Embryonic facial prominence (tissue), 1 donor: Measurements from ENCODE around the gene PARVG.
A peak's percentile ranks its signal among the peaks of the same experiment; 100 is the strongest.

Experiments
- DNase-seq: peaks from one replicate; pipeline ENCODE4 v3.0.0-alpha.2; 2016; ENCODE audit errors: extremely low spot score

The PARVG gene

GRCh38 chr22:44180706-44181032 is at the start of gene PARVG:
Gene PARVG (plus strand): TSS chr22:44180925. CDS start chr22:44183330, 2,405 bp downstream.
- DNase-seq, result no peak

GRCh38 chr22:44131412-44131811 is 49.3 kb upstream of the PARVG start:
- no peak for DNase-seq

GRCh38 chr22:44131989-44132685 is 48.6 kb upstream of the PARVG start:
- DNase-seq, result no peak

- no peak for DNase-seq
Measured at GRCh38 chr22:44132724-44133123, 48.0 kb upstream of the PARVG start.

- no peak for DNase-seq
Measured at GRCh38 chr22:44133161-44133560, 47.6 kb upstream of the PARVG start.

- no peak for DNase-seq
Measured at GRCh38 chr22:44133901-44134571, 46.7 kb upstream of the PARVG start.

GRCh38 chr22:44136112-44136511 is 44.6 kb upstream of the PARVG start:
- DNase-seq, result no peak

GRCh38 chr22:44136786-44137185 is 43.9 kb upstream of the PARVG start:
- DNase-seq, result no peak

GRCh38 chr22:44137415-44137814 is 43.3 kb upstream of the PARVG start:
- DNase-seq, result no peak

GRCh38 chr22:44139773-44140172 is 41.0 kb upstream of the PARVG start:
- DNase-seq, result no peak

GRCh38 chr22:44142421-44143104 is 38.2 kb upstream of the PARVG start:
- no peak for DNase-seq

- no peak for DNase-seq
Measured at GRCh38 chr22:44143105-44143474, 37.6 kb upstream of the PARVG start.

GRCh38 chr22:44143579-44143978 is 37.1 kb upstream of the PARVG start:
- no peak for DNase-seq

GRCh38 chr22:44144046-44144569 is 36.6 kb upstream of the PARVG start:
- no peak for DNase-seq

GRCh38 chr22:44145544-44145943 is 35.2 kb upstream of the PARVG start:
- no peak for DNase-seq

GRCh38 chr22:44146088-44146861 is 34.5 kb upstream of the PARVG start:
- no peak for DNase-seq

GRCh38 chr22:44147008-44147645 is 33.6 kb upstream of the PARVG start:
- no peak for DNase-seq

- peak; percentile 61 for DNase-seq
Measured at GRCh38 chr22:44147821-44148574, 32.7 kb upstream of the PARVG start.

GRCh38 chr22:44151676-44152075 is 29.0 kb upstream of the PARVG start:
- no peak for DNase-seq

GRCh38 chr22:44153710-44154109 is 27.0 kb upstream of the PARVG start:
- DNase-seq, result no peak

- DNase-seq, result no peak
Measured at GRCh38 chr22:44154436-44154942, 26.2 kb upstream of the PARVG start.
